ENCODE measurements around the gene GDPD5. TPM values are rescaled to one million over a fixed set of nuclear protein-coding genes. Genes with fewer than 3 reads are reported as not detected.

Gene GDPD5
- total and polyA plus RNA-seq, 10 of the 15 experiments (the other 5 are each of a cell fraction or from before 2014, with no cell fraction given): 0.10 to 30.0 (median 6.7) TPM

DNA sequence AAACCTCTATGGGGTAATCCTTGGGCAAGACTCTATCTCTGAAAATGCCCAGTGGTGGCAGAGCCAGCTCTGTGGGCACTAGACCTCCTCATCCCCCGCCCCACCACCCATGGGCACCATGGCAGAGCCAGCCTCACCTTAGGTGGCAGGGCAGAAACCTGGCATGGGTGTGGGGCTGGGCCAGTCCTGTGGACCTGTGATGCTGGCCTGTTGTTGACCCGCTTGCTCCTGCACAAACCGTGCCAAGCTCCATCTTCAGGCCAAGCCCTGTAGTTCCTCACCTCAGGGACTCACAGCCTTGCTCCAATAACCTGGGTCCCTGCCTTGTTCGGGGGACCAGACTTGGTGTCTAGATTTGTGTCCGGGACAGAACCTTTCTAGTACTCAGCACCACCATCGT lies 27.4 kb upstream of the GDPD5 start:
- Histone ChIP-seq H3K79me2 (ENCODE audit: control insufficient read depth, insufficient read depth, low read length) (no peaks in the 10 kb centered on the region), H3K4me3 (no peak overlapping the region), H2AFZ (ENCODE audit: control insufficient read depth, low read depth, low read length) (no peak overlapping the region), H3K27me3 (replicated peaks in 1 of 2; ENCODE audit: control insufficient read depth in 2 of 2, insufficient read depth in 2 of 2, low read length in 1 of 2) (no peaks in the 10 kb centered on the region), H3K9me3 (replicated peaks; ENCODE audit: control insufficient read depth, insufficient read depth, low read length) (no peaks in the 10 kb centered on the region), H3K27ac (ENCODE audit: control insufficient read depth, insufficient read depth) (no peak overlapping the region), H3K9ac (ENCODE audit: control insufficient read depth, insufficient read depth, low read length) (no peak overlapping the region), H4K20me1 (ENCODE audit: control insufficient read depth, insufficient read depth) (no peaks in the 10 kb centered on the region), H3K36me3 (ENCODE audit: control insufficient read depth in 2 of 2, insufficient read depth in 2 of 2, low read length in 1 of 2) (no peaks in the 10 kb centered on the region), H3K4me1 (ENCODE audit: control insufficient read depth, insufficient read depth, low read length) (no peaks in the 10 kb centered on the region), H3K4me2 (ENCODE audit: control insufficient read depth, insufficient read depth) (no peak overlapping the region)
- no peak for DNase-seq (ENCODE audit: low read depth, low spot score)
- BruUV-seq (replicated peaks): no TSS peak
- peak; percentile 26; the same call in 1 of the 3 replicates for ATAC-seq
- CTCF ChIA-PET: interaction anchor here (0.7 to 1.9 kb wide), 4 partner anchors 16 to 253 kb away, joined by 3 to 4 read pairs (median 4); no protein-coding TSS in a partner anchor
- 56% methylated on average over 6 of the region's 6 CpGs for WGBS (ENCODE audit: insufficient coverage, insufficient replicate concordance, low lambda C conversion rate, missing lambda C conversion rate)
- no peak for TF ChIP-seq BACH1 (IDR thresholded peaks at IDR 0.05; ENCODE audit: borderline replicate concordance)
- TF ChIP-seq, protein P1, sequence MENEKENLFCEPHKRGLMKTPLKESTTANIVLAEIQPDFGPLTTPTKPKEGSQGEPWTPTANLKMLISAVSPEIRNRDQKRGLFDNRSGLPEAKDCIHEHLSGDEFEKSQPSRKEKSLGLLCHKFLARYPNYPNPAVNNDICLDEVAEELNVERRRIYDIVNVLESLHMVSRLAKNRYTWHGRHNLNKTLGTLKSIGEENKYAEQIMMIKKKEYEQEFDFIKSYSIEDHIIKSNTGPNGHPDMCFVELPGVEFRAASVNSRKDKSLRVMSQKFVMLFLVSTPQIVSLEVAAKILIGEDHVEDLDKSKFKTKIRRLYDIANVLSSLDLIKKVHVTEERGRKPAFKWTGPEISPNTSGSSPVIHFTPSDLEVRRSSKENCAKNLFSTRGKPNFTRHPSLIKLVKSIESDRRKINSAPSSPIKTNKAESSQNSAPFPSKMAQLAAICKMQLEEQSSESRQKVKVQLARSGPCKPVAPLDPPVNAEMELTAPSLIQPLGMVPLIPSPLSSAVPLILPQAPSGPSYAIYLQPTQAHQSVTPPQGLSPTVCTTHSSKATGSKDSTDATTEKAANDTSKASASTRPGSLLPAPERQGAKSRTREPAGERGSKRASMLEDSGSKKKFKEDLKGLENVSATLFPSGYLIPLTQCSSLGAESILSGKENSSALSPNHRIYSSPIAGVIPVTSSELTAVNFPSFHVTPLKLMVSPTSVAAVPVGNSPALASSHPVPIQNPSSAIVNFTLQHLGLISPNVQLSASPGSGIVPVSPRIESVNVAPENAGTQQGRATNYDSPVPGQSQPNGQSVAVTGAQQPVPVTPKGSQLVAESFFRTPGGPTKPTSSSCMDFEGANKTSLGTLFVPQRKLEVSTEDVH (IDR thresholded peaks at IDR 0.05; ENCODE audit: low read depth, partially characterized antibody): no peak
- no peak for TF ChIP-seq CBX5 (IDR thresholded peaks at IDR 0.05; ENCODE audit: low read depth)
- no peak for TF ChIP-seq RAD21 (IDR thresholded peaks at IDR 0.05; ENCODE audit: insufficient read depth, low read depth, low read length)
- TF ChIP-seq FOS (IDR thresholded peaks at IDR 0.05; ENCODE audit: borderline replicate concordance, extremely low read depth, insufficient read length): no peak
- TF ChIP-seq ZNF217 (IDR thresholded peaks at IDR 0.05): no peak
- no peak for TF ChIP-seq SREBF2 (IDR thresholded peaks at IDR 0.05; ENCODE audit: low read length)
- no peak for TF ChIP-seq STAT3 (IDR thresholded peaks at IDR 0.05; ENCODE audit: low read depth, low read length)
- no peak for TF ChIP-seq CHD1 (IDR thresholded peaks at IDR 0.05; ENCODE audit: low read depth, low read length)
- in situ Hi-C loops (cut with MboI) (no loop called here), intact Hi-C loops (cut with micrococcal nuclease; ENCODE audit: unreplicated experiment) (no loop called here)
- FAIRE-seq: no peak
- SMC1A ChIA-PET (ENCODE audit: uncharacterized antibody, unreplicated experiment): interaction anchor here (0.7 kb wide), 1 partner anchor 12 kb away, joined by 3 read pairs; no protein-coding TSS in a partner anchor
- RAD21 ChIA-PET (ENCODE audit: unreplicated experiment): no interaction called here
- POLR2A ChIA-PET: no interaction called here
